HG02759 (cell line): ENCODE measurements around the gene CTSD.

Source experiments
- ATAC-seq: cut with Tn5 transposase; IDR thresholded peaks from one replicate; pipeline ENCODE4 v1.9.1; 2021; ENCODE audit warnings: mild to moderate bottlenecking, moderate library complexity; ENCODE audit not compliant: unreplicated experiment

Gene CTSD

DNA sequence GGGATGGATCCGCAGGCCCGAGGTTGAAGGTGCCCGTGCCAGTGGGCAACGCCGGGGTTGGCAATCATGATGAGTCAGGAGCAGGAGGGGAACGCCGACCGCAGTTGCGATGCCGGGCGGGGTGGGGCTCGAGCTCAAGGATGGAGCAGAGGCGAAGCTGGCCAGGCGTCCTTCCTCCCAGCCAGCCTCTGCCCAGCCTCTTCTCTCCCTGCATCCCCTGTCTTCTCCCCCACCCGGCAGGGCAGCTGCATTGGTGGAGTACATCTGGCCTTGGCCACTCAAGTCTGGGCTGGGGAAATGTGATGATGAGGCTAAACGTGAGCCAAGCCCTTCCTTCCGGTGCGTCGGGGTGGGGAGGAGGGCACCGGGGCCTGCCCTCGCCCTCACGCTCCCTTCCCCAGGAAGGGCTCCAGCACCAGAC lies 17.2 kb downstream of the CTSD start:
- no peak for ATAC-seq

DNA sequence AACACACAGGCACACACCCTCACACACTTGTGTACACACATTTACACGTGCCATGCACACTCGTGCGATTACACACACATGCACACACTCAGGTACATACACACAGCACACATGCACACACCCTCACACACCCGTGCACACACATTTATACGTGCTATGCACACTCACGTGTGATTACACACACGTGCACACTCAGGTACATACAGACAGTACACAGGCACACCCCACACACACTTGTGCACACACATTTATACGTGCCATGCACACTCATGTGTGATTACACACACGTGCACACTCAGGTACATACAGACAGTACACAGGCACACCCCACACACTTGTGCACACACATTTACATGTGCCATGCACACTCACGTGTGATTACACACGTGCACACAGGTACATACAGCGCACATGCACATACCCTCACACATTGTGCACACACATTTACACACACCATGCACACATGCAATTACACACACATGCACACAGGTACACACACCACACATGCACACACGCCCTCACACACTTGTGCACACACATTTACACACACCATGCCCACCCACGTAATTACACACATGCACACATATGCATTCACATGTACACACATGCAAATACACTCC lies 17.9 kb downstream of the CTSD start:
- no peak for ATAC-seq

DNA sequence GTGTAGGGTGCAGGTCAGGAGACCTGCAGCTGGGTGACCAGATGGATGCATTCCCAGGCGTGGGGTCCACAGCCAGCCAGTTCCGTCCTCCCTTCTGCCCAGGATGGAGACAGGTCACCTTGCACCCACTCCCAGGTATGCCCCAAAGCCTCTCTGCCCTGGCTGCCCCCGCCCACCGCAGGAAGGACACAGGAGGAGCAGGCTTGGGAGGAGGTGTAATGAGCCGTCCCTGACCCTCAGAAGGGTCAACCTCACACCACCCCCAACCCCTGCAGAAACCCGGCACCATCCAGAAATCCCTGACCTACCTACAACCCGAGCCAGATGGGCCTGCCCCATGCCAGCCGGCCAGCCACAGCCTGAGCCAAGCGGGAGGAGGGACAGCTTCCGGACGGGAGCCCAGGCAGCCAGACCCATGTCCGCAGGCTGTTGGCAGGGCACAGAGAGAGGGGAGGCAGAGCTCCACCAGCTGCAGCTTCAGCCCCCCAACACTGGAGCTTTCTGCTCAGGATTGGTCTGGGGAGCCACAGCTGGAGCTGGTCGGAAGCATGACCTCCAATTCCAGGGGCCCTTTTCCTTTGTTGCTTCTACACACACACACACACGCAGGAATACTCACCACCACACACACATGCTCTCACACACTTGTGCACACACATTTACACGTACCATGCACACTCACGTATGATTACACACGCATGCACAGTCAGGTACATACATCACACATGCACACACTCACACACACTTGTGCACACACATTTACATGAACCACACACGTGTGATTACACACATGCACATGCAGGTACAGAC lies 18.6 kb downstream of the CTSD start:
- no peak for ATAC-seq

DNA sequence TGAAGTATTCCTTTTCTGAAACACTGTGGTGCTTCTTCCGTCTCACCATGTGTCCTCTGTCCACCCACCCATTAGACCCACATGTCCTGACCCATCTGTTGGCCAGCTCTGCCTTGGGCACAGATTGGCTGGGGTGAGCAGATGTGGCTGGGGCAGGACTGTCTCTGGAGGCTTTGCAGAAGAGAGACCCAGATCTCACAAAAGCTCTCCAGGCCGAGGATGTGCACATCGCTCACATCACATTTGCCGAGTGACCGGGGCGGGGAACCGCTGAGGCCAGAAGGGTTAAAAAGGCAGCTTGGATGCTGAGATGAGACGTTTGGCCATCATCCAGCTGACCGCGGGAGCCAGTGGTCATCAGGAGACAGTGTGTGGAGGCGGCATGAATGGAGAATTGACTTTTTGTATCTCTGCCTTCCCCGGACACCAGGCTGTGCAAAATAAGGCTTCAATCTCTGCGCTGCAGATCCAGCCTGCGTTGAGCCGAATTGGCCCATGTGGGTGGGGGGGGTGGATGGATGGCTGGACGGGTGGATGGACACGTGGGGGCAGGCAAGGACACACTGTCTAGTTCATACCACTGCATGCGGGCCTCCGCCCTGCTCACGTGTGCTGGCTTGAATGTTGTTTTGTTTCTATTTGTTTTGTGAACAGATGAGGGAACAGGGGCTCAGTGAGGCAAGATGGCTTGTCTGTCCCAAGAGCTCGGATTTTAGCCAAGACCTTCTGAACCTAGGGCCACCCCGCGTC lies 19.4 kb downstream of the CTSD start:
- ATAC-seq = no peak

DNA sequence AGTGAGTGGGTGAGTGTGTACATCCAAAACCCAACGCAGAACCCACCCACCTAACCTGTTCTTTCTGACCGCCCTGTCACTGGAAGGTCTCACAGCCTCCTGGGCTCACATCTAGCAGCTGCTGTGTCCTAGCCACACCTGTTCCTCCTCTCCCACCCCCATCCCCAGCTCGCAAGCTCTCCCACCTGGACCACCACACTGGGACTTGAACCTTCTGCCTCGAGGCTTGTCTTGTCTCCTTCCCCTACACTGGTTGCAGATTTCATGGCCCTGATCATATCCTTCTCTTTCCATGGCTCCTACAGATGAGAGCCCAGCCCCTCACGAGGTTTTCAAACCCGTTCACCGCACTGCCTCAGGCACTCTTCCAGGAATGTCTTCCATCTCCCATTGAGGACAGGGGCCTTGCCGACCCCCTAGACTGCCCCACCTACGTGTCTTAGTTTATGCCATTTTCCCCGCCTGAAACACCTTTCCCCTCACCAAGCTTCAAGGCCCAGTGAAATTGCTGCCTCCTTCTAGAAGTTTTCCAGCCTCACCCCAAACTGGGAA lies 20.1 kb downstream of the CTSD start:
- no peak for ATAC-seq

DNA sequence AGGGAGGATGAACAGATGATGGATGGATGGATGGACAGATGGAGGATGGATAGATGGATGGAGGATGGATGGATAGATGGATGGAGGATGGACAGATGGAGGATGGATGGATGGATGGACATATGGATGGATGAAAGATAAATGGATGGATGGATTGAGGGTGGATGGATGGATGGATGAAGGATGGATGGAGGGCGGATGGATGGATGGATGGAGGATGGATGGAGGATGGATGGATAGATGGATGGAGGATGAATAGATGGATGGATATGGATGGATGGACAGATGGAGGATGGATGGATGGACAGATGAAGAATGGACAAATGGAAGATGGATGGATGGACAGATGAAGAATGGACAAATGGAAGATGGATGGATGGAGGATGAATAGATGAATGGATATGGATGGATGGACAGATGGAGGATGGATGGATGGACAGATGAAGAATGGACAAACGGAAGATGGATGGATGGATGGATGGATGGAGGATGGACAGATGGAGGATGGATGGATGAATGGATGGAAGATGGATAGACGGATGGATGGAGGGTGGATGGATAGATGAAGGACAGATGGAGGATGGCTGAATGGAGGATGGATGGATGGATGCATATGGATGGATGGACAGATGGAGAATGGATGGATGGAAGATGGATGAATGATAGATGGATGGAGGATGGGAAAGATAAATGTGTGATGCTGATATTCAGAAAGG lies 20.7 kb downstream of the CTSD start:
- no peak for ATAC-seq

DNA sequence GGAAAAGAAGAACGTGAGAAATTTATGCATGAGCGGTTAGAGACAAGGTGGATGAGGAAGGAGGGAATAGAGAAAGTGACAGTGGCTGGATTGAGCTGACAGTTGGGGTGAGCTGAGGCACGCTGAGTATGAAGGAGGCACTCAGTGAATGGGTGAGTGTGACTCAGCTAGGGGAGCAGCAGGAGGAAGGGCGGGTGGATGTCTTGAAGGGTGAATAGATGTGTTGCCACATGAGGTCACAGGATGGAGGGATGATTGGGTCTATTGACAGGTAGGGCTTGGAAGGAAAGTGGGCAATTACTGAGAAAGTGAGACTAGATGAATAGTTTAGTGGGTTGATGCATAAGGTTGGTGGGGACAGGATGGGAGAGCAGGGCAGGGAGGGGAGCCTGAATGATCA lies 21.4 kb downstream of the CTSD start:
- ATAC-seq = no peak

DNA sequence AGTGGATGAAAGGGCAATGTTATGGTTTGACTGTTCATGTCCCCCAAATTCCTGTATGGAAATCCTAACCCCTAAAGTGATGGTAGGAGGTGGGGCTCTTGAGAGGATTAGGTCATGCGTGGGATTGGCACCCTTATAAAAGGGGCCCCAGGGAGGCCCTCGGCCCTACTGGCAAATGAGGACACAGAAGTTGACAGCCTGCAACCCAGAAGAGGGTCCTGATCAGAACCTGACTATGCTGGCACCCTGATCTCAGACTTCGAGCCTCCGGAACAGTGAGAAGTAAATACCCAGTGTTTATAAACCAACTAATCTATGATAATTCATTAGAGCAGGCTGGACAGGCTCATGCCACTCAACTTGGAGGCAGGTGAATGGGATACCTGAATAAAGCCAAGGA lies 22.0 kb downstream of the CTSD start:
- no peak for ATAC-seq

DNA sequence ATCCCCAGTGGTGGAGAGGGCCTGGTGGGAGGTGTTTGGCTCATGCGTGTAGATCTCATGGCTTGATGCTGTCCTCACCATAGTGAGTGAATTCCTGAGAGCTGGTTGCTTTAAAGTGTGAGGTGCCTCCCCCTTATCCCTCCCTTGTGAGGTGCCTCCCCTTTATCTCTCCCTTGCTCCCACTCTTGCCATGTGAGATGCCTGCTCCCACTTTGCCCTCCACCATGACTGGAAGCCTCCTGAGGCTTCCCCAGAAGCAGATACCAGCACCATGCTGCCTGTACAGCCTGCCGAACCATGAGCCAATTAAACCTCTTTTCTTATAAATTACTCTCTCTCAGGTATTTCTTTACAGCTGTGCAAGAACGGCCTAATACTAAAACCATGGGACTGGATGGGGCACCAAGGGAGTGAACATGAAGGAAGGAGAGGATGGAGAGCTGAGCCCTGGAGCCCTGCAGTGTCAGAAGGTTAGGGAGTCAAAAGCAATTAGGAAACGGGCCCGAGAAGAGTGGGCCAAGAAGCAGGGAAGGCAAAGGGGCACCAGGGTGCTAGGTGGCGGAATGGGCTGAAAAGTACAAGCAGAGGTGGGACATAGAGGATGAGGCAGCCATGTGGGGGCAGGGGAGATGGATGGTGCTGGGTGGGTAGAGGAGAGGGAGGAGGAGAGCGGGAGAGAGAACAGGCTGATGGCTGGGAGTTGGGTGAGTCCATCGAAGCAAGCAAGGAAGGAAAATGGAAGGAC lies 22.8 kb downstream of the CTSD start:
- ATAC-seq = no peak

DNA sequence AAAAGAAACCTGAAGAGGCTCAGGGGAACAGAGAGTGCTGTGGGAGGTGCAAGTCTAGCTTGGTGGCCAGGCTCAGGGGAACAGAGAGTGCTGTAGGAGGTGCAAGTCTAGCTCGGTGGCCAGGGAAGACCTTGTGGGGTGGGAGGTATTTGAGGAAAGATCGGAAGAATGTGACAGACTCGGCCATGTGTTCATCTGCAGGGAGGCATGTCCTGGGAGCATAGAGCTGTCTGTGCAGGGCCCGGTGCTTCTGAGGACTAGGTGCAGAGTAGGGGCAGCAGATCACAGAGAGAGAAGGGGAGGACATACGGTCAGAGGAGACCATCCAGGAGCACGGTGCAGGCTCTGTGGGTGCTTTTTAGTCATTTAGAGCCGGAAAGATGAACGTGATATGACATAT lies 24.2 kb downstream of the CTSD start:
- no peak for ATAC-seq

DNA sequence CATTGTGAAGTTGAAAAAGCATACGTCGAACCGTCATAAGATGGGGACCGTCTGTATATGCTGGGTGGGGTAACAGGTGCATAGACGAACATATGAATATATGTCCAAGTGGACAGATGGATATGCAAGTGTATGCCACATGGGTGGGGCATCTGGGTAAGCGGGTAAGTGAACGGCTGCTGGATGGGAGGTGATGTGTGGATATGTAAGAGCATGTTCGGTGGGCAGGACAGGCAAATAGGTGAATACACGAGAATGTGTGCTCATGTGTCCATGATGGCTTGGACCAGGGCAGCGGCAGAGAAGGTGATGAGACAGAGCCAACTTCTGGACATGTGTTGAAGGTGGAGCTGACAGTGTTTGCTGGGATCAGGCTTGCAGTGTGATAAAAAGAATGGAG lies 25.3 kb downstream of the CTSD start:
- no peak for ATAC-seq

DNA sequence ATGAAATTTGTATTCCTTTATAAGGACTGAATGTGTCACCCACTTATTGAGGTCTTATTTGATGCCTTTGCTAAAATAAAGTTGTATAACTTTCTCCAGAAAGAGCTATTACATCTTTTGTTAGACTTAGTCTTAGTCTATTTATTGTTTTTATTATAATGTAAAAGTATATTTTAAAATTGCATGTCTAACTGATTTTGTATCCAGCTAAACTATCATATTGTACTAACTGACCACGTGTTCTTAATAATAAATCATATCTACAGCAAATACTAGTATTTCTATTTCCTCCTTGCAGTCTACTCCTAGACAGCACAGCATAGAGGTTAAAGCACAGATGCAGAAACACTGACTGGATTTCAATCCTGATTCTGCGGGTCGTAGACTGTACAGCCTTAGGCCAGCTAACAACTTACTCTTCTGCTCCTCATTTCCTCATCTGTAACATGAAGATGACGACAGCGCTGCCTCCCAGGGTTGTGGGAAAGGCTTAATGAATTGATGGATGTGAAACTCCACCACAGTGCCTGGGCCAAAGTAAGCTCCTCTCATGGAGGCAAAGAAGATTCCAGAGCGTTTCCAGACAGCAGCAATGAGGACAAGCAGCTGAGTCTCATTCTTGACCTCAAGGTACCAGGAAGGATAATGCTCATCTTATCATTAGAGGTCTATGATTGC lies 26.5 kb downstream of the CTSD start:
- ATAC-seq = no peak

DNA sequence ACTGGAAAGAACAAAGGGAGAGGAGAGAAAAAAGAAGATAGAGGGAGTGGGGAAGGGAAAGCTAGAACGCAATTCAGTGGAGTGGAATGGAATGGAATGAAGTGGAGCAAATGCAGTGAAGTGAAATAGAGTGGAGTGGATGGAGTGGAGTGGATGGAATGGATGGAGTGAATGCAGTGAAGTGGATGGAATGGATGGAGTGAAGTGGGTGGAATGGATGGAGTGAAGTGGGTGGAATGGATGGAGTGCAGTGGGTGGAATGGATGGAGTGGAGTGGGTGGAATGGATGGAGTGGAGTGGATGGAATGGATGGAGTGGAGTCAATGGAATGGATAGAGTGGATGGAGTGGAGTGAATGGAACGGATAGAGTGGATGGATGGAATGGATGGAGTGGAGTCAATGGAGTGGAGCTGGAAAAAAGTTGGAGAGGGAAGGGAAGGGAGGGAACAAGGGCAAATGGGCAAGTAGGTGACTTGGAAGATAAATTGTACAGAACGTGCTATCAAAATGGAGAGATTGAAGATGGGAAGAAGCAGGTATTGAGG lies 27.2 kb downstream of the CTSD start:
- ATAC-seq = no peak

DNA sequence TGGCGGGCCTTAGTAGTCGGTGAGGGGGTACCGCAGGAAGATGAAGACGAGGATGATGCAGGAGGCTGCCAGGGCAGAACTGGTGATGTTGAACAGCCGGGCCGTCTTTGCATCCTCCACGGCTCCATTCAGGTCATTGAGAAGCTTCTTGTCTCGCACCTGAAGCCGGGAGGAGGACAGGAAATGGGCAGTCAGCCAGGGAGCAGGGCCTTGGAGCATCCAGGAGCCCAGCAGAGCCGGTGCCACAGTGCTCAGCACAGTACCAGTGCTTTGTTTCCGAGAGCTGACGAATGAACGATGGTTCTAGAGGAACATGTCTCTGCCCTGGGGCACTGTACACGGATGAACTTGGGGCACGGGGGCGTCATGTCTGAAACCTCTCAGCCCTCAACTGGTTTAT lies 28.5 kb downstream of the CTSD start:
- no peak for ATAC-seq

DNA sequence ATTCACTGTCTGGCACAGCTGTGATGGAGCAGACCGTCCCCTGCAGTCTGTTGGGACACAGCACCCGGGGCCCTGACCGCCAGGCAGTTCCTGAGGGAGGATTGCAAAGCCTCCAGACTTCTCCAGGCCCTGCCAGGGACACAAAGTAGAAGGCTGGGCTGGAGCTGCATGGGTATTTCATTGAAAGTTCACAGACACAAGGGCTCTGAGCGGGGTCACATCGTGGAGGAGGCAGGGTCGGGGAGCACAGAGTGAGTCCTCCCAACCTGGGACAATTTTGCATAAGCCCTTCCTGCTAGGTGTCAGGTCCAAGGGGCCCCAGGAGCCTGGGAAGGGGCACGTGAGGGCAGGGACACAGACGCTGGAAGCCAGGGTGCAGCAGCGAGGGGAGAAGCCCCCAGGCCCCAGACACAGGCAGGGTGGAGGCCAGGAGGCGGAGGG lies 29.1 kb downstream of the CTSD start:
- no peak for ATAC-seq

DNA sequence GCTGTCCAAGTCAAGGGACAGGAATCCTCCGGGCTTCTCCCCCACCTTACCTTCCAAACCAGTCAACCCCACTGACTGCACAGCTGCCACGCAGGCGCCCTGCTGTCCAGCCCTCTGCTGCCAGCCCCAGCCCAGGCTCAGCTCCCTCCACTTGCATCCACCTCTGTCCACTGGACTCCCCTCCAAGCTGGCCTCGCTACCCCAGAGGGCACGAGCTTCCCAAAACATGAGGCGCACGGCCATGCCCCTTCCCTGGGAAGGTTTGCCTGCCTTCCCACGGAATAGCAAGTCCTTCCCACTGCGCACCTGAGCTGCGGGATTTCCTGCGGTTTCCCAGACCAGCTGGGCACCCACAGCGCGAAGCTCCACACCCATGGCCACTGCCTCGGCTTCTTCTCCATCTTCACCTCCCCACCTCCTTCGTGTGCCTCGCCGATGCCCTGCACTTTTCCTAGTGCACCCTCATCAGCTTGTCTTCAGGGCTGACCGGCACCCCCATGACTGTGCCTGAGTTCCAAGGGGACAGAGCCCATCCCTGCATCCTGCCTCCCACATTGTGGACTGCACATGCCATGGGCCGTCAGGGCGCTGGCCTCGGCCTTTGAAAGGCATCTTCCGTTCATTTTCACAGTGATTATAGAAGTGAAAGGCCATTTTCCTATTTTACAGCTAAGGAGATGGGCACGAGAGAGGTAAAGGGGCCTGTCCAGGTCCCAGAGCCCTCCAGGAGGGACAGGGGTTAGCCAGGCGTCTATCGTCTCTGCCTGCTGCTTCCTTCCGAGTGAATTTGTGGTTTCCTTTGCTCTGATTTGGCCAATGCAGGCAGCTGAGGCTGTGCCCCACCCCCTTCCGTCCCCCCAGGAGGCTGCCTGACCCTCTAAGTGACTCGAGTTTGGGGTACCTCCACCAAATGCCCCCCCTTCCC lies 29.7 kb downstream of the CTSD start:
- ATAC-seq = no peak

DNA sequence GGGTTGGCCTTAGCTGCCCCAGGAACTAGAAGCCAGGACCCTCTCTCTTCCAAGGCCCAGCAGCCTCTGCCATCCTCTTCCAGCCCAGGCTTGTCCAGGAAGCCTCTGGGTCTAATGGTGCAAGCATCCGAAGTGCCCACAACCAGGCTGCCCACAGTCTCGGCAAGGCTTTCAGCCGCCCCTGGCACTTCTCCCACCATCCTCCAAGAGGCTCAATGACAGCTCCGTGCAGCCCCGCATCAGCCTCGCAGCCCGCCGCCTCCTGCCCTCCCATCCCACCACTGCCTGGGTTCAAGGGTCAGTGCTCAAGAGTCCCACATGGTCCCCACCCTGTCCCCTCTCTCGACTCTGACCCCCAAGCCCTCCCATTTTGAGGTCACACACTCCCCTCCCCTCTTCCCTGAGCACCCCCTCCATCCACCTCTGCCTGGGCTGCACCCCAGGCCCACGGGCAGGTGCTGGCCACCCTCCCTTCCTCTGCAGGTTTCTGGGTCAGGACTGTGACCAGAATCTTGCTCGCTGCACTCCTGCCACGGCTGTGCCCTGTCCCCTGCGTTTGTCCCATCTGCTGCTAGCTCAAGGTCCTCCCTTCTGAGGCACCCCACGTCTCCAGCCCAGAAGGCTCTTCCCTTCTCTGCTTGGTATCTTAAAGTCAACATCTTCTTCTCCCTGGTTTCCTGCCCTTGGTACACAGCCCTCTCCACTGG lies 30.6 kb downstream of the CTSD start:
- no peak for ATAC-seq
